Measurements from ENCODE around the gene ZNF787. TPM values are rescaled to one million over a fixed set of nuclear protein-coding genes. Genes with fewer than 3 reads are reported as not detected.

ZNF787 gene
- total and polyA plus RNA-seq, 2 donors (not counting 3 experiments of a cell fraction or from before 2014, with no cell fraction given), result 11.6 to 32.7 TPM

DNA sequence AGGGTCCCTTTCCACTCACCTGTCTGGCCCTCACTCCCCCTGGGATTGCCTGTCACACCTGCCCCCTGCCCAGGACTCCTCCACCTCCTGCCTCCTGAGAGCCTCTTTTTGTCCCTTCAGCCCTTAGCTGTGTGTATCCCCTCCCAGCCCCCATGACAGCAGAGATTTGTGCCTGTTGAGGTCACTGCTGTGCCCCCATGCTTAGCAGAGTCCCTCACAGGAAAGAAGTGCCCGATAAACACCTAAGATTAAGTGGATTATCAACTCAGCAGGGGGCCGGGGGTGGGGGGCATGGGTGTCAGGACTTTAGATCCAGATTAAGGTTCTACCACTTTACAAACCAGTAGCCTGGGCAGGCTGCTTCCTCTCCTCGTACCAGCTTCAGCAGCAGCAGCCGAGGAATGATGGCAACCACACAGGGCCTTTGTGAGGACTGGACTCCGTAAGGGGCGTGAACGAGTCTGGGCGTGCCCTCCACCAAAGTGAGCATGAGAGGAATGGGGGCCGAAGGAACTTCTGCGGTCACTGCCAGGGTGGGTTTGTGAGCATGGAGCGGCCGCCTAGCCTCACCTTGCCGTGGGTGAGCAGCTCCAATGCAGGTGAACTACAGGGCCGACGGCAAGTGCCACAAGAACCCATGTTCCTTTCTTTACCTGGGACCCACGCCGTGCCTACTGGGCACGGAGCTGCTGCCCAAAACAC lies 36.1 kb downstream of the ZNF787 start:
- Histone ChIP-seq H3K36me3 (ENCODE audit: control insufficient read depth in 2 of 2, extremely low read depth in 1 of 2, insufficient read depth in 2 of 2, low read length in 2 of 2) (peaks cover 0 to 3% of the 10 kb centered on the region in 2 experiments), H3K4me2 (ENCODE audit: insufficient read depth, low read length) (no peak overlapping the region), H3K4me3 (replicated peaks in 1 of 3; ENCODE audit: insufficient read depth in 1 of 3, low read depth in 1 of 3, low read length in 3 of 3) (no peak overlapping the region), H3K9ac (replicated peaks; ENCODE audit: extremely low read depth, insufficient read depth, low read length) (no peak overlapping the region), H3K9me3 (replicated peaks; ENCODE audit: control insufficient read depth, insufficient read depth, low read length) (no peaks in the 10 kb centered on the region), H3K27ac (ENCODE audit: insufficient read depth, low read depth, low read length) (no peak overlapping the region), H3K4me1 (ENCODE audit: control insufficient read depth, extremely low read depth, insufficient read depth, low read length) (peaks cover 8% of the 10 kb centered on the region), H4K20me1 (replicated peaks; ENCODE audit: control insufficient read depth, extremely low read depth, insufficient read depth, low read length) (no peaks in the 10 kb centered on the region), H3K9me1 (replicated peaks; ENCODE audit: control insufficient read depth, extremely low read depth, insufficient read depth, low read length) (no peaks in the 10 kb centered on the region), H2AFZ (ENCODE audit: low read depth, low read length) (no peak overlapping the region), H3K27me3 (ENCODE audit: control insufficient read depth in 2 of 2, insufficient read depth in 2 of 2, low read length in 2 of 2) (peaks cover 0 to 3% of the 10 kb centered on the region in 2 experiments), H3K79me2 (ENCODE audit: control insufficient read depth, insufficient read depth, low read length) (no peaks in the 10 kb centered on the region)
- no peak for FAIRE-seq
- TF ChIP-seq MYC (IDR thresholded peaks at IDR 0.05; ENCODE audit: low read depth, low read length), result no peak
- TF ChIP-seq FOS (IDR thresholded peaks at IDR 0.05; ENCODE audit: borderline replicate concordance, insufficient read depth, low read length), result no peak
- no peak for TF ChIP-seq MAX (IDR thresholded peaks at IDR 0.05; ENCODE audit: insufficient read depth, insufficient read length)
- TF ChIP-seq EZH2 (IDR thresholded peaks at IDR 0.05; ENCODE audit: borderline replicate concordance, low read depth, low read length, severe bottlenecking), result no peak
- TF ChIP-seq CTCF (IDR thresholded peaks at IDR 0.05; ENCODE audit: extremely low read depth in 1 of 2, insufficient read depth in 1 of 2, low read depth in 1 of 2, low read length in 2 of 2), result no peak
- TF ChIP-seq GATA2 (IDR thresholded peaks at IDR 0.05; ENCODE audit: insufficient read depth, insufficient read length, low read depth, low read length), result no peak
- ChIA-PET CTCF (interaction anchor here (0.8 to 2.0 kb wide), 4 partner anchors 9 to 248 kb away, joined by 3 to 13 read pairs (median 4); no protein-coding TSS in a partner anchor), POLR2A (no interaction called here)
- no peak for DNase-seq (ENCODE audit: low read depth, low spot score)
- intact Hi-C loops (cut with micrococcal nuclease), result no loop called here
- dilution Hi-C loops (cut with MboI; ENCODE audit: extremely low pct_ligation_motif_present, low sequenced_read_pairs), result no loop called here
- BruUV-seq (replicated peaks), result no TSS peak

All from endothelial cell of umbilical vein (primary cell).